OCI-LY1 (cell line): ENCODE measurements around the gene ATP8A1.

Source experiments
- CTCF ChIP-seq: fragments of 200-600 bp; sonication (generic), shearing (Covaris generic); IDR thresholded peaks from 2 replicates; pipeline ENCODE4 v1.5.1; 2017; ENCODE audit warnings: mild to moderate bottlenecking, antibody characterized with exemption, low read length, moderate library complexity, mixed read lengths
- EZH2 ChIP-seq: fragments of 200-600 bp; sonication (generic), shearing (Covaris generic); IDR thresholded peaks from 2 replicates; pipeline ENCODE4 v1.8.0; 2017; ENCODE audit warnings: borderline replicate concordance, mixed run types, mild to moderate bottlenecking, antibody characterized with exemption, low read length, moderate library complexity, mixed read lengths

GRCh38 chr4:42471896-42472295, 185.0 kb downstream of the ATP8A1 start:
- TF ChIP-seq EZH2 (no peak), CTCF (no peak)
